ENCODE data around the gene PAK6. TPM values are rescaled to one million over a fixed set of nuclear protein-coding genes. Genes with fewer than 3 reads are reported as not detected.
A peak's percentile ranks its signal among the peaks of the same experiment; 100 is the strongest.

The PAK6 gene
- total RNA-seq, 4 donors from 2014 or later, result 0.72 to 1.5 TPM; not detected in 2

GRCh38 chr15:40310001-40310959, 71.4 kb downstream of the PAK6 start:
- no peak for ATAC-seq (ENCODE audit: low FRiP score)
- peak; percentile 20 for DNase-seq (ENCODE audit: low spot score)
- peak in 1 of 3 donors; percentile 22 for TF ChIP-seq CTCF (IDR thresholded peaks at IDR 0.05)

GRCh38 chr15:40310993-40311392, 72.1 kb downstream of the PAK6 start:
- no peak for DNase-seq (ENCODE audit: low spot score)
- no peak for TF ChIP-seq CTCF (IDR thresholded peaks at IDR 0.05)
- no peak for ATAC-seq (ENCODE audit: low FRiP score)

- ATAC-seq (ENCODE audit: low FRiP score) (no peak), DNase-seq (ENCODE audit: low spot score) (no peak)
- no peak for TF ChIP-seq CTCF (IDR thresholded peaks at IDR 0.05)
Observed at GRCh38 chr15:40312370-40313158, 73.7 kb downstream of the PAK6 start.

- no peak for DNase-seq (ENCODE audit: low spot score)
- no peak for ATAC-seq (ENCODE audit: low FRiP score)
- no peak for TF ChIP-seq CTCF (IDR thresholded peaks at IDR 0.05)
Observed at GRCh38 chr15:40313531-40314398, 74.9 kb downstream of the PAK6 start.

- no peak for DNase-seq (ENCODE audit: low spot score)
- no peak for TF ChIP-seq CTCF (IDR thresholded peaks at IDR 0.05)
- ATAC-seq (ENCODE audit: low FRiP score), result no peak
Observed at GRCh38 chr15:40314723-40315276, 75.9 kb downstream of the PAK6 start.

GRCh38 chr15:40316931-40317330, 78.1 kb downstream of the PAK6 start:
- DNase-seq (ENCODE audit: low spot score) (no peak), ATAC-seq (ENCODE audit: low FRiP score) (no peak)
- TF ChIP-seq CTCF (IDR thresholded peaks at IDR 0.05), result no peak

Data from omental fat pad (tissue), 4 donors.